SU-DHL-6 (cell line): ENCODE measurements around the gene CARMIL1.

Experiments used
- H2AFZ ChIP-seq: fragments of 200-600 bp; sonication (generic); 2 replicates; pipeline ENCODE4 v1.6.1; 2014; ENCODE audit warnings: low read depth, mild to moderate bottlenecking, moderate library complexity, mixed read lengths, antibody characterized with exemption, low read length; ENCODE audit not compliant: severe bottlenecking
- H3F3A ChIP-seq: fragments of 200-600 bp; shearing (Covaris generic); 2 replicates; pipeline ENCODE4 v1.6.0; 2016; ENCODE audit warnings: antibody characterized with exemption, mild to moderate bottlenecking; ENCODE audit not compliant: insufficient read depth
- H3K27ac ChIP-seq: fragments of 200-600 bp; sonication (generic); 2 replicates; pipeline ENCODE4 v1.5.1; 2016; ENCODE audit warnings: low read depth, mild to moderate bottlenecking, low read length, moderate library complexity, mixed read lengths
- H3K27me3 ChIP-seq: fragments of 200-600 bp; sonication (generic), shearing (Covaris generic); 2 replicates; pipeline ENCODE4 v1.6.0; 2014; ENCODE audit warnings: mild to moderate bottlenecking, low read length
- H3K36me3 ChIP-seq: fragments of 200-600 bp; sonication (generic); 2 replicates; pipeline ENCODE4 v1.6.1; 2014; ENCODE audit warnings: mild to moderate bottlenecking, low read length, mixed read lengths
- H3K4me2 ChIP-seq: fragments of 300-600, 200-600 bp; shearing (Covaris generic), sonication (generic); 2 replicates; pipeline ENCODE4 v1.6.0; 2014; ENCODE audit warnings: low read length, low read depth, mild to moderate bottlenecking; ENCODE audit not compliant: poor library complexity, severe bottlenecking
- H3K4me3 ChIP-seq: fragments of 200-600 bp; sonication (generic); 2 replicates; pipeline ENCODE4 v1.5.1; 2014; ENCODE audit warnings: antibody characterized with exemption, low read length, mild to moderate bottlenecking, mixed read lengths; ENCODE audit not compliant: insufficient read depth, poor library complexity, severe bottlenecking
- H3K79me2 ChIP-seq: fragments of 200-600 bp; sonication (generic); 2 replicates; pipeline ENCODE4 v1.6.1; 2014; ENCODE audit warnings: mild to moderate bottlenecking, low read length, moderate library complexity; ENCODE audit not compliant: insufficient read depth
- H3K9ac ChIP-seq: fragments of 200-600 bp; sonication (generic); 2 replicates; pipeline ENCODE4 v1.7.0; 2014; ENCODE audit warnings: mild to moderate bottlenecking, low read length
- H3K9me2 ChIP-seq: fragments of 200-600 bp; sonication (generic); replicated peaks from 2 replicates; pipeline ENCODE4 v1.6.1; 2014; ENCODE audit warnings: low read length; ENCODE audit not compliant: insufficient read depth
- H3K9me3 ChIP-seq: fragments of 200-600 bp; sonication (generic); 2 replicates; pipeline ENCODE4 v1.6.1; 2014; ENCODE audit warnings: low read length, mixed read lengths; ENCODE audit not compliant: insufficient read depth
- H4K20me1 ChIP-seq: fragments of 200-600 bp; sonication (generic); 2 replicates; pipeline ENCODE4 v1.6.1; 2014; ENCODE audit warnings: low read depth, mild to moderate bottlenecking, antibody characterized with exemption, low read length, moderate library complexity, mixed read lengths
- CTCF ChIP-seq: fragments of 200-600 bp; sonication (generic); IDR thresholded peaks from one replicate; pipeline ENCODE4 v1.5.1; 2017; ENCODE audit warnings: antibody characterized with exemption, mild to moderate bottlenecking, low read length, moderate library complexity; ENCODE audit not compliant: insufficient read depth, poor library complexity, severe bottlenecking
- EZH2phosphoT487 ChIP-seq: fragments of 200-600 bp; sonication (generic), shearing (Covaris generic); conservative IDR thresholded peaks from 2 replicates; pipeline ENCODE4 v1.6.1; 2018; ENCODE audit warnings: mild to moderate bottlenecking, antibody characterized with exemption, low read length, moderate library complexity, mixed read lengths

Gene CARMIL1

GRCh38 chr6:25314509-25315175 lies 35.5 kb downstream of the CARMIL1 start:
- Histone ChIP-seq H3K36me3 (no peaks in the 10 kb centered on the region), H3K4me2 (no peak overlapping the region), H3K27ac (no peak overlapping the region), H3K4me3 (no peak overlapping the region), H3K79me2 (peaks cover 36% of the 10 kb centered on the region), H3K27me3 (no peaks in the 10 kb centered on the region), H2AFZ (no peak overlapping the region), H3F3A (no peaks in the 10 kb centered on the region; the same call in 1 of the 2 replicates), H3K9ac (no peak overlapping the region), H3K9me2 (no peaks in the 10 kb centered on the region), H3K9me3 (no peaks in the 10 kb centered on the region), H4K20me1 (peaks cover 26% of the 10 kb centered on the region)
- TF ChIP-seq EZH2phosphoT487 (no peak), CTCF (no peak)

- no peak overlapping the region for H3K27ac ChIP-seq
- no peaks in the 10 kb centered on the region for H3K9me2 ChIP-seq
- no peaks in the 10 kb centered on the region; the same call in 1 of the 2 replicates for H3F3A ChIP-seq
- H3K27me3 ChIP-seq = no peaks in the 10 kb centered on the region
- no peak overlapping the region for H2AFZ ChIP-seq
- H4K20me1 ChIP-seq = peaks cover 30% of the 10 kb centered on the region
- H3K36me3 ChIP-seq = no peaks in the 10 kb centered on the region
- no peak overlapping the region for H3K4me3 ChIP-seq
- peaks cover 38% of the 10 kb centered on the region for H3K79me2 ChIP-seq
- no peak overlapping the region for H3K4me2 ChIP-seq
- TF ChIP-seq EZH2phosphoT487 = no peak
- no peak for TF ChIP-seq CTCF
- no peaks in the 10 kb centered on the region for H3K9me3 ChIP-seq
- no peak overlapping the region for H3K9ac ChIP-seq
These were observed 36.3 kb downstream of the CARMIL1 start for GRCh38 chr6:25315194-25316177.

GRCh38 chr6:25316626-25317025 lies 37.5 kb downstream of the CARMIL1 start:
- peaks cover 43% of the 10 kb centered on the region for H3K79me2 ChIP-seq
- no peaks in the 10 kb centered on the region for H3K27me3 ChIP-seq
- peaks cover 30% of the 10 kb centered on the region for H4K20me1 ChIP-seq
- H3K36me3 ChIP-seq = no peaks in the 10 kb centered on the region
- no peak overlapping the region for H3K9ac ChIP-seq
- H3K27ac ChIP-seq = no peak overlapping the region
- H3F3A ChIP-seq = no peaks in the 10 kb centered on the region; the same call in 1 of the 2 replicates
- no peak overlapping the region for H3K4me3 ChIP-seq
- H3K9me3 ChIP-seq = no peaks in the 10 kb centered on the region
- no peaks in the 10 kb centered on the region for H3K9me2 ChIP-seq
- no peak overlapping the region for H2AFZ ChIP-seq
- TF ChIP-seq CTCF (no peak), EZH2phosphoT487 (no peak)
- no peak overlapping the region for H3K4me2 ChIP-seq
